Adrenal gland (tissue), 12 donors: ENCODE results near the gene MGAT1. TPM values are rescaled to one million over a fixed set of nuclear protein-coding genes. Genes with fewer than 3 reads are reported as not detected.

Source experiments
- DNase-seq, 7 donors: peaks; one replicate each; pipeline ENCODE4 v3.0.0-alpha.2; 2019 to 2020
- H3K27ac ChIP-seq, 5 donors: fragments of 200-600 bp; sonication (generic) in 4 of 5; 1 replicate in 3 of 5; 2 replicates in 2 of 5; pipeline versions ENCODE4 v1.5.1 to v1.8.0; 2016 to 2020; ENCODE audit warnings: mild to moderate bottlenecking in 1 of 5
- H3K27me3 ChIP-seq: fragments of 200-600 bp; 2 replicates; pipeline ENCODE4 v1.8.0; 2021
- H3K36me3 ChIP-seq, 2 donors: fragments of 200-600 bp; replicated peaks in 1 of 2; 1 replicate in 1 of 2; 2 replicates in 1 of 2; pipeline versions ENCODE4 v1.5.1 to v1.8.0; 2018 to 2022
- H3K4me1 ChIP-seq, 2 donors: fragments of 200-600 bp; replicated peaks in 1 of 2; 1 replicate in 1 of 2; 2 replicates in 1 of 2; pipeline versions ENCODE4 v1.5.1 to v1.8.0; 2018 to 2021
- H3K4me3 ChIP-seq, 4 donors: fragments of 200-600 bp; sonication (generic) in 3 of 4; one replicate each; pipeline ENCODE4 v1.5.1; 2016 to 2018
- H3K9me3 ChIP-seq, 3 donors: fragments of 200-600 bp; sonication (generic) in 1 of 3; replicated peaks in 1 of 3; 1 replicate in 2 of 3; 2 replicates in 1 of 3; pipeline versions ENCODE4 v1.5.1 to v1.8.0; 2016 to 2021
- CTCF ChIP-seq, 6 experiments: fragments of 450-650 bp in 4 of 6; fragments of 200-600 bp in 2 of 6; sonication (generic) in 1 of 6; IDR thresholded peaks; 1 replicate in 5 of 6; 2 replicates in 1 of 6; pipeline versions ENCODE4 v1.5.1 to v1.8.0; 2016 to 2021; ENCODE audit warnings: antibody characterized with exemption in 6 of 6, mild to moderate bottlenecking in 2 of 6, moderate library complexity in 1 of 6
- POLR2A ChIP-seq, 2 donors: fragments of 450-650 bp; IDR thresholded peaks; one replicate each; pipeline ENCODE4 v1.6.1; 2017; ENCODE audit warnings: antibody characterized with exemption in 2 of 2, mild to moderate bottlenecking in 2 of 2, moderate library complexity in 1 of 2
- WGBS, 4 donors: extraction: QIAGEN DNeasy Blood & Tissue Kit in 2 of 4; methylation state at CpG; one replicate each; pipeline versions ENCODE4 v1.1.5 to v1.1.7; 2013 to 2017; 5-methylcytosine and 5-hydroxymethylcytosine counted together
- intact Hi-C, 2 donors: fragments of 100-400 bp; cut with DNase I; formaldehyde crosslinking; loops; one replicate each; pipeline versions ENCODE4 v1.14.1 to v1.15.0; 2022 to 2023
- polyA plus RNA-seq, 3 donors: library from polyadenylated mRNA; stranded (reverse); fragments of 200-250 nt in 2 of 3; fragments of 350-450 nt in 1 of 3; fragmentation: Illumina TruSeq in 1 of 3; extraction: RNeasy Lipid Tissue Mini Kit (QIAGEN cat#74804) in 1 of 3; gene quantifications; one replicate each; pipeline ENCODE4 v1.2.3, GENCODE V29; 2013 to 2014
- total RNA-seq, 9 donors: library from RNA; depleted of rRNA in 4 of 9; stranded (reverse); fragments of >200 nt in 4 of 9; fragments of 120-200 nt in 1 of 9; fragmentation: NEBNext Ultra II Directional in 1 of 9; extraction: Animal tissue kit (Norgen Biotek cat#: 25700) in 1 of 9; gene quantifications; one replicate each; pipeline versions ENCODE4 v1.1.0 to v1.2.4, GENCODE V29; 2013 to 2023
- donor health status: healthy with polysubstance abuse.
- donor health status: Bipolar disorder and iron deficiency.
- donor health status: DM: yes; HTN: yes; CAD: no.
- donor health status: DM: no; HTN: no; CAD: no.
- donor health status: DM: no; HTN: no; CAD: no.
- donor health status: DM: yes; HTN: yes; CAD: no.

Gene MGAT1
- total and polyA plus RNA-seq, 12 donors: 46.8 to 224 (median 140) TPM

GRCh38 chr5:180832638-180833068, 30.0 kb upstream of the MGAT1 start:
- no peak for DNase-seq
- H3K36me3 ChIP-seq: peaks cover 0 to 35% of the 10 kb centered on the region in 2 donors
- peak overlapping the region in 1 of 4 donors; percentile 79 for H3K4me3 ChIP-seq
- H3K27me3 ChIP-seq: no peaks in the 10 kb centered on the region
- intact Hi-C loops: no loop called here
- peaks cover 28 to 29% of the 10 kb centered on the region in 2 donors for H3K4me1 ChIP-seq
- TF ChIP-seq POLR2A (IDR thresholded peaks at IDR 0.05) (no peak), CTCF (IDR thresholded peaks at IDR 0.05) (no peak)
- peak overlapping the region in 1 of 5 donors; percentile 97 for H3K27ac ChIP-seq
- no peaks in the 10 kb centered on the region for H3K9me3 ChIP-seq
- WGBS, 4 donors: 43 to 61% (median 49%) methylated on average over 1 to 2 of the region's 2 CpGs

GRCh38 chr5:180831139-180832093, 28.8 kb upstream of the MGAT1 start:
- Histone ChIP-seq H3K4me1 (peaks cover 29 to 31% of the 10 kb centered on the region in 2 donors), H3K36me3 (peaks cover 0 to 24% of the 10 kb centered on the region in 2 donors), H3K27me3 (no peaks in the 10 kb centered on the region), H3K9me3 (no peaks in the 10 kb centered on the region), H3K4me3 (peak overlapping the region; percentile 62 to 95 (median 75)), H3K27ac (peak overlapping the region; percentile 91 to 98 (median 97))
- intact Hi-C loops: no loop called here
- DNase-seq: peak; percentile 84 to 93 (median 88)
- TF ChIP-seq POLR2A (IDR thresholded peaks at IDR 0.05) (peak; percentile 25 to 36), CTCF (IDR thresholded peaks at IDR 0.05) (peak in 4 of 6 experiments; percentile 9 to 37 (median 32))
- WGBS, 4 donors: 2 to 5% (median 3%) methylated on average over 14 to 80 of the region's 80 CpGs

DNA sequence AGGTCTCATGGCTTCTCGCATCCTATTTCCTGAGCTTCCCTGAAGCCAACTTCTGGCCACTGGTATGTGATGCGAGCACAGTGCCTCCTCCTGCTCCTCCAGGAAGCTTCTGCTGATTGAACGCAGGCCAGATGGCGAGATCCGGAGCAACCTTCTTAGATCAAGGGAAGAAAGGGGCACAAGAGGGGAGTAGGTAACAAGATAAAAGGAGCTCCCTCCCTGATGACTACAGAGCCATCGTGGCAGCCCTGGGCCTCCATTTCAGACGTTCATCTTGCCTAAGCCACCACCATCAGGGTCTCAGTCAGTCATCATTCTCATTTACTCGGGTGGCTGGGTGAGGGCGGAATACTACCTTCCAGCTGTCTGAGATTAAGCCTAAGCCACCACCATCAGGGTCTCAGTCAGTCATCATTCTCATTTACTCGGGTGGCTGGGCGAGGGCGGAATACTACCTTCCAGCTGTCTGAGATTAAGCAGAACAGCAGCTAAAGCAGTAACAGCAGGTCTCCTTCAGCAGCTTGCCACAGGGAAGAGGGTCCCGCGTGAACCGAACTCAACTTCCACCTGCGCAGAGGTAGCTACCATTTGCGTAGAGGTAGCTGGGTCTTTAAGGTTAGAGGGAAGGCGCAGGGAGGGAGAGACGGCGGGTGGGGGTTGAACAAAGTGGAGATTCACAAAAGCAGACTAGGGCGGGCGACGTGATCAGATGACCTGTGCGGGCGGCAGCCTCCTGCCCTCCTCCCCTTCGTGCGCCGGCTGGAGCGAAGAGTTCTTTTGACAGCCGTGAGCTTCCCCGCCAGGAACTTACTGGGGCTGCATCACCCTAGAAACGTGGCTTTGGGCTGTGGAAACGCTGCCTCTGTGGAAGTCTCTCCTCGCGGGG, 27.9 kb upstream of the MGAT1 start:
- intact Hi-C loops: no loop called here
- WGBS, 4 donors: 29 to 33% (median 32%) methylated on average over 26 to 35 of the region's 35 CpGs
- no peaks in the 10 kb centered on the region for H3K27me3 ChIP-seq

More for the DNA sequence above, 27.9 kb upstream of the MGAT1 start:
- TF ChIP-seq POLR2A (IDR thresholded peaks at IDR 0.05) (peak; percentile 41 to 68), CTCF (IDR thresholded peaks at IDR 0.05) (no peak)
- no peaks in the 10 kb centered on the region for H3K9me3 ChIP-seq
- H3K27ac ChIP-seq: peak overlapping the region; percentile 91 to 98 (median 97)
- H3K36me3 ChIP-seq: peaks cover 0 to 17% of the 10 kb centered on the region in 2 donors
- peak; percentile 71 to 88 (median 82) for DNase-seq
- H3K4me3 ChIP-seq: peak overlapping the region; percentile 62 to 95 (median 75)
- H3K4me1 ChIP-seq: peaks cover 36 to 39% of the 10 kb centered on the region in 2 donors
